ENCODE results near the gene FRG2. TPM values are rescaled to one million over a fixed set of nuclear protein-coding genes. Genes with fewer than 3 reads are reported as not detected.
"Not testable (repeated sequence)": the region's sequence is repeated elsewhere in the genome, so short reads cannot be mapped to it uniquely, and the experiment has no call there.

Gene FRG2
- total RNA-seq, 2 donors from 2014 or later, result not detected

DNA sequence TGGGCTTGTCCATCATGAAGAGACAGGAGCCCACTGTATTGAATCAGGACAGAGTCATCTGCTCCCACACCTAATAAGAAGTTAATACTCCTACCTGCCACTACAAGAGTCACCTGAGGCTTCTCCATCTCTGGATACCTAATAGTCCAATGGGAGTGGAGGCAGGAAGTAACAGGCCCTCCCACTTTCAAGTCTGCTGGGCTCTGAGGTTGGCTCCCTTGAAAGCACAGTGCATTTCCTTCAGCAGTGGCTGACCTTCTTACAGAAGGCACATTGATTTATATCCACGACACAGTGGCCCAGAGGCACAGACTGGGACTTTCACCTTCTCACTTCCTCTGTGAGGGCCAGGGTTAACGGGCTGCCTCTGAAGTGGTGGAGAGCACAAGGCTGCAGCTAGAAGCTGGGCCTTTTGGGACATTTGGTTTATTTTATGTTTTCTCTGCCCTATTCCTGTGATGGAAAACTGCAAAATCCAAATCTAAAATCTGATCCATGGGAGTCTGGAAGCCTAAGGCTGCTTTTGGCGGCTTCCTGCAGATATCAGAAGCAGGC, 38.1 kb downstream of the FRG2 start:
- Histone ChIP-seq H3K27ac (no peak overlapping the region), H3K4me3 (no peak overlapping the region), H3K36me3 (no peaks in the 10 kb centered on the region), H3K9me3 (no peaks in the 10 kb centered on the region), H3K4me1 (ENCODE audit: control insufficient read depth in 1 of 2, low read depth in 2 of 2) (no peaks in the 10 kb centered on the region), H3K27me3 (replicated peaks; ENCODE audit: insufficient read depth) (no peaks in the 10 kb centered on the region)
- DNase-seq (ENCODE audit: low spot score), result no peak
- TF ChIP-seq, protein P1, sequence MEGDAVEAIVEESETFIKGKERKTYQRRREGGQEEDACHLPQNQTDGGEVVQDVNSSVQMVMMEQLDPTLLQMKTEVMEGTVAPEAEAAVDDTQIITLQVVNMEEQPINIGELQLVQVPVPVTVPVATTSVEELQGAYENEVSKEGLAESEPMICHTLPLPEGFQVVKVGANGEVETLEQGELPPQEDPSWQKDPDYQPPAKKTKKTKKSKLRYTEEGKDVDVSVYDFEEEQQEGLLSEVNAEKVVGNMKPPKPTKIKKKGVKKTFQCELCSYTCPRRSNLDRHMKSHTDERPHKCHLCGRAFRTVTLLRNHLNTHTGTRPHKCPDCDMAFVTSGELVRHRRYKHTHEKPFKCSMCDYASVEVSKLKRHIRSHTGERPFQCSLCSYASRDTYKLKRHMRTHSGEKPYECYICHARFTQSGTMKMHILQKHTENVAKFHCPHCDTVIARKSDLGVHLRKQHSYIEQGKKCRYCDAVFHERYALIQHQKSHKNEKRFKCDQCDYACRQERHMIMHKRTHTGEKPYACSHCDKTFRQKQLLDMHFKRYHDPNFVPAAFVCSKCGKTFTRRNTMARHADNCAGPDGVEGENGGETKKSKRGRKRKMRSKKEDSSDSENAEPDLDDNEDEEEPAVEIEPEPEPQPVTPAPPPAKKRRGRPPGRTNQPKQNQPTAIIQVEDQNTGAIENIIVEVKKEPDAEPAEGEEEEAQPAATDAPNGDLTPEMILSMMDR (IDR thresholded peaks at IDR 0.05), result no peak
- no peak for ATAC-seq (ENCODE audit: insufficient number of reproducible peaks, low FRiP score, low read depth)

DNA sequence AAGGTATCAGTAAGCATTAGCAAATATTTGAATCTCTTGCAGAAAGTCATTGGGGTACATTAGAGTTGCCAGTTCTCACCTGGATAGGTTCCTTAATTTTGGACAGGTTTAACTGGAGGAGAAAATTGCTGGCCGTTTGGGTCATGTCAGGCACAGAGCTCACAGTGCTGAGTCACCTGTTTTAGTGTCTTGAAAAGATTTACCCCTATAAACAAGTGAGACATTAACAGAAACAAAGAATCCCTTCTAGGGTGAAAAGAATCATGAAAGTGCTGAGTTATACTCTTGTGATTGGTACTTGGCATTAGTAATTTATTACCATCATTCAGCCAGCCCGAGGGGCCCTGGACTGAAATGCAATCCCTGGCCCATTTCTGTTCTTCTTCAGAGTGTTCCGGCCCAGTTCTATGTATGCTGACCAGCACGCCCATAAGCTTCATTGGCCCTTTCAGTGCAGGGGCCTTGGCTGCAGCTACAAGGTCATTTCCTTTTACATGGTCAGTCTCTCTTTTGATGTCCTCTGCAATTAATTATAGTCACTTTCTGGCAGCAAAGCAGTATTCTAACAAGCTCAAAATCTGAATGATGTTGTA, 41.3 kb downstream of the FRG2 start:
- not testable (repeated sequence) for H3K4me3 ChIP-seq; H3K27me3 ChIP-seq (replicated peaks; ENCODE audit: insufficient read depth); DNase-seq (ENCODE audit: low spot score); H3K36me3 ChIP-seq; H3K9me3 ChIP-seq; H3K27ac ChIP-seq; ATAC-seq (ENCODE audit: insufficient number of reproducible peaks, low FRiP score, low read depth); H3K4me1 ChIP-seq (ENCODE audit: control insufficient read depth in 1 of 2, low read depth in 2 of 2)

DNA sequence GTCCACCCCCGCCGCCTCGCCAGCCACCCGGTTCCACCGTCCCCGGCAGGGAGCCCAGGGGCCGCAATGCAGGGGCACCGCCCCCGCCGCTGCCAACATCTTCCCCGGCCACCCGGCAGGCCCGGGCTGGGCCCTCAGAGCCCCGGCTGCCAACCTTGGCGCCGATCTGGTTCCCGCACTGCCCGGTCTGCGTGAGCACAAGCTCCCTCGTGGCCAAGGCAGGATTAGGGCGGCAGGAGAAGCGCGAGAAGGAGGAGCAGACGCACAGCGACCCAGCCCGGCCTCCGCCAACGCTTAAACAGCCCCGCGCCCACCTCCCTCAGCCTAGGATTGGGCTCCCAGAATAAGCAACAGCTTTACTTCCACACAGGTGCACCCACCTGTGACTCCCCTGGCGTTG, 42.4 kb downstream of the FRG2 start:
- not testable (repeated sequence) for H3K4me1 ChIP-seq (ENCODE audit: control insufficient read depth in 1 of 2, low read depth in 2 of 2); H3K4me3 ChIP-seq; H3K27ac ChIP-seq; H3K36me3 ChIP-seq; ATAC-seq (ENCODE audit: insufficient number of reproducible peaks, low FRiP score, low read depth); DNase-seq (ENCODE audit: low spot score); H3K27me3 ChIP-seq (replicated peaks; ENCODE audit: insufficient read depth); H3K9me3 ChIP-seq

DNA sequence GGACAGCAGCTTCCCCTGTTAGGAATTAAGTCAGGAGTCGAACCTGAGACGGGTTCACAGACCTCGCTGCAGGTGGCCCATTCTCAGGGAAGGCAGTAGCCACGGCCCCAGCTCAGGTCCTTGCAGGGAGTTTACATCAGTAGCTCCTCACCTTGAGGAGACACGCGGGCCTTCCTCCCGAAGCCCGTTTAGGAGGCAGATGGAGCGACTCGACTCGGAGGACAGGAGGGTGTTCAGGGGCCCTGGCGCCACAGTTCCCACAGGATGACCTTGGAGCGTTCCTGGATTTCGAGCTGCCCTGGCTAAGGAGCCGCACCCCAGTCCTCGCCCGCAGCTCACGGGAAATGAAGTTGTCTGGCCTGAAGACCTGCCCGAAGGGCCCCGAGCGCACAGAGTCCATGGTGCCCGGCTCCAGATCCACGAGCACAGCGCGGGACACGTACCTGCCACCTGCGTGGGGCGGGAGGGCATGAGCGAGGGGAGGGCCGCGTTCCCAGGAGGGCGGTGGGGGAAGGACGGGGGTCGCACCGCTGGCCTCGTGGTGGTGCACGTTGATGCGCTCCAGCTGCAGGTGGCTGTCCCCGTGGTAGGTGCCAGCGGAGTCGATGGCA, 43.0 kb downstream of the FRG2 start:
- not testable (repeated sequence) for H3K9me3 ChIP-seq; ATAC-seq (ENCODE audit: insufficient number of reproducible peaks, low FRiP score, low read depth); H3K4me1 ChIP-seq (ENCODE audit: control insufficient read depth in 1 of 2, low read depth in 2 of 2); H3K27ac ChIP-seq; H3K4me3 ChIP-seq; DNase-seq (ENCODE audit: low spot score); H3K27me3 ChIP-seq (replicated peaks; ENCODE audit: insufficient read depth); H3K36me3 ChIP-seq

DNA sequence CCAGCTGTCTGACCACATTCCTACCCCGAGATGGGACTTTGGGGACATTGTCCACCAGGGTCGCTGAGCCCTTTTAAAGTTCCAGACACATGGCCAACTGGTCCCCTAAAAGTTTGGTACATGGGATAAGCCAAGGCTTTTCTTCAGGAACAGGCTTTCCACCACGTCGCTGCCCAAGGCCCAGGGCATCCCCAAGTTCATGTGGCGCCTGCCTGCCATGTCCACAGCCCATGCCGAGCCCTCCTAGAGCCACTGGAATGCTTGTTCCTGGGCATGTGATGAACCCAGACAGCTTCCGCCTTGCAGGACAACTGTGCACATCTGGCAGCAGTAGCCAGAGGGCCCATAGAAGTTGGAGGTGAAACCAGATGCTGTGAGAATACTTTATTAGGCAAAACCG, 45.1 kb downstream of the FRG2 start:
- DNase-seq (ENCODE audit: low spot score), result no peak
- H3K36me3 ChIP-seq, result no peaks in the 10 kb centered on the region
- TF ChIP-seq, protein P1 (IDR thresholded peaks at IDR 0.05), result no peak
- no peak overlapping the region for H3K4me3 ChIP-seq
- H3K4me1 ChIP-seq (ENCODE audit: control insufficient read depth in 1 of 2, low read depth in 2 of 2), result no peaks in the 10 kb centered on the region
- H3K27ac ChIP-seq, result no peak overlapping the region
- ATAC-seq (ENCODE audit: insufficient number of reproducible peaks, low FRiP score, low read depth), result no peak
- no peaks in the 10 kb centered on the region for H3K9me3 ChIP-seq
- no peaks in the 10 kb centered on the region for H3K27me3 ChIP-seq (replicated peaks; ENCODE audit: insufficient read depth)

DNA sequence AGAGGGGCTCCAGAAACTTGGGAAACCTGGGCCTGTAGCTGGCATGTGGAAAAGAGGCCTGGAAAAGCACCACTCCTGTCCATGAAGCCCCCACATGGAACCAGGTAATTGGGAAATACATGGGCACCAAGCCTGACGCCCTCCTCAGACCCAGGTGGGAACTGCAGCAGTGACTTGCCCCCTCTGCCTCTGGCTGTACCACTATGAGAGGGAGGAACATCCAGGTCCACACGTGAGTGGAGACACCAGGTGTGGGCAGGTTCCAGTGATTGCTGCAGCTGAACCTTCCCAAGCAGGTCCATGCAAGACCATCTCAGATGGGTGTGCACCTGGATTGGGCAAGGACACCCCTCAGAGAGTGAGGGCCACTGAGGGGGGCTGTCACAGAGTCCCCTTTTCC, 46.8 kb downstream of the FRG2 start:
- ATAC-seq (ENCODE audit: insufficient number of reproducible peaks, low FRiP score, low read depth); H3K27me3 ChIP-seq (replicated peaks; ENCODE audit: insufficient read depth); H3K36me3 ChIP-seq; H3K9me3 ChIP-seq; H3K4me3 ChIP-seq; H3K4me1 ChIP-seq (ENCODE audit: control insufficient read depth in 1 of 2, low read depth in 2 of 2); DNase-seq (ENCODE audit: low spot score); H3K27ac ChIP-seq: not testable (repeated sequence)

DNA sequence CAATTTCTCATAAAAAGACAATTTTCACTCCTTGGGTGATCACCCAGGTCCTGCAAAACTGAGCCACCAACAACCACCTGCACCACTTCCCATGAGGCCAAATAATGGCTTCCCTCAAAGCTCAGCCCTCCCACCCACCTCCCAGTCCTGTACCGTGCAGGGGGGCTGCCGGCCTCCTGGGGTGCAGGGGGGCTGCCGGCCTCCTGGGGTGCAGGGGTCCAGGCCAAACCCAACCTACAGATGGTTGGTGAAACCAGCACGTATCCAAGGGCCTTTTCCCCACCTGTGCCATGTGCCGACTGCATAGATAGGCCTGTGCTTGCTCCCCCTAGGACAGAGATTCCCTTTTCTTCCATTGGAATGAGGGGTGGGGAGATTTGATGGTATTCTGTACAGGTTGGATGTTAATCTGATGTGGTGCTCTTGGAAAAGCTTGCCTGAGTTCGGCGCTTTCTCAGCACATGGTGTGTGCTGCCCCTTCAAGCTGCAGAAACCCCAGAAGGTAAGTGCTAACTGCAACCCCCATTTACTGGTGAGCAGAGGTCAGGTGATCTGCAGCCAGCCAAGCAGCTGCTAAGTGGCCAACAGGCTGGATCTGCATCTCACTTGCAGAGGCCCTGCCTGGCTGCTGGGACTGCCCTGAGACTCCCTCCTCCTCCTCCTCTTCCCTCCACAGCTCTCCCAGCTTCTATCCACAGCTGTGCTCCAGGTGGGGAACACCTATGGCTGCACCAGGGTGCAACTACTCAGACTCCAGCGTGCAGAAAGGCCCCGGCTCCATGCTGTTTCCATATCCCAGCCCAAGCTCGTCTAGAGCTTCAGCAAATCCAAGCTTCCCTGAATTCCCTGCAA, 47.6 kb downstream of the FRG2 start:
- H3K36me3 ChIP-seq, result no peaks in the 10 kb centered on the region
- H3K4me1 ChIP-seq (ENCODE audit: control insufficient read depth in 1 of 2, low read depth in 2 of 2), result no peaks in the 10 kb centered on the region
- no peak overlapping the region for H3K4me3 ChIP-seq
- no peak for DNase-seq (ENCODE audit: low spot score)
- ATAC-seq (ENCODE audit: insufficient number of reproducible peaks, low FRiP score, low read depth), result no peak
- TF ChIP-seq, protein P1 (IDR thresholded peaks at IDR 0.05), result no peak
- H3K27me3 ChIP-seq (replicated peaks; ENCODE audit: insufficient read depth), result no peaks in the 10 kb centered on the region
- no peaks in the 10 kb centered on the region for H3K9me3 ChIP-seq
- H3K27ac ChIP-seq, result no peak overlapping the region
